ENCODE results near the gene SLC29A3. TPM values are rescaled to one million over a fixed set of nuclear protein-coding genes. Genes with fewer than 3 reads are reported as not detected.

Gene SLC29A3
- total RNA-seq, 1 donor, result 2.5 TPM

DNA sequence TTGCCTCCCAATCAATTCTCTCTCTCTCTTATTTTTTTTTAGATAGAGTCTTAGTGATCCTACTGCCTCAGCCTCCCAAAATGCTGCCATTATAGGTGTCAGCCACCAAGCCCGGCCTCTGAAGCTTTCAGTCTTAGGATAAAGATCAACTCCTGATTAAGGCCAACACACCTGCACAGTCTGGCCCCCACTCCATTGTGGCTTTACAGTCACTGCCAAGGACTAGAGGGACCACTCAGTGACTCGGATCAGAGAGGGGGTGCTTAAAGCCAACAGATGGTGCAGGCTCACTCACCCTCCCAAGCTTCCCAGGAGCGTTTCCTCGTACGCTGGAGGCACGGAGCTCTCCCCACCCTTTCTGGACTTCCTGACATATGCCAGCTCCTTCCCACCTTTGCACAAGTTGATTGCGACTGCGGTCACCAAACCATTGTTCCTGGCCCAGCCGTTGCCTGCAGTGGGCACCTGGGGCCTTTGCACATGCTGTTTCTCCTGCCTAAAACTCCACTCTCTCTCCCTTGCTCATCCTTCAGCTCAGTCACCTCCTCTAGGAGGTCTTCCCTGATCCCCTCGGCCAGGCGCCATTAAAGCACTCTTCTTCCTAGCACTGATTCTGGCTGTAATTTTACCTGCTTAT, 76.0 kb downstream of the SLC29A3 start:
- Histone ChIP-seq H3K36me3 (ENCODE audit: insufficient read depth, low read length) (no peaks in the 10 kb centered on the region), H2AFZ (ENCODE audit: low read length) (no peak overlapping the region)

DNA sequence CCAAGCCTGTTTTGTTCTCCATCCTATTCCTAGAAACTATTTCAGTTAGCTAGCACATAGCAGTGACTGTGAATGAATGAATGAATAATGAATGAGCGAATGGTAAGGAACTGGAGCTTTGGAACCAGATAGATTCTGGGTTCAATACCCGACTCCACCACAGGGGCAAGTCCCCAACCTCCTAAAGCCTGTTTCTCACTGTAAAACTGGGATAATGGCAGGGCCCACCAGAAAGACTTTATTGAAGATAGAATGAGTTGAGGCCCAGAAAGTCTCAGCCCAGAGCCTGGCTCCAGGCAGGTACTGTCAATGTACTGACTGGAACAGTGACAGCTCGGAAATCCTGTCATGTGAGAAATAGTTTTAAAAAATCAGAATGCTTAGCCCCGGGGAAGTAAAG, 76.6 kb downstream of the SLC29A3 start:
- Histone ChIP-seq H3K79me2 (ENCODE audit: insufficient read depth, low read length) (no peaks in the 10 kb centered on the region), H3K27me3 (ENCODE audit: insufficient read depth, low read length) (peaks cover 79% of the 10 kb centered on the region), H3K4me1 (ENCODE audit: insufficient read depth, low read length) (no peaks in the 10 kb centered on the region), H2AFZ (ENCODE audit: low read length) (no peak overlapping the region), H3K4me3 (ENCODE audit: insufficient read depth, low read length) (no peak overlapping the region), H3K4me2 (ENCODE audit: insufficient read depth, low read length) (no peak overlapping the region), H4K20me1 (ENCODE audit: insufficient read depth, low read length) (no peaks in the 10 kb centered on the region), H3K27ac (ENCODE audit: low read depth, low read length) (no peak overlapping the region), H3K36me3 (ENCODE audit: insufficient read depth, low read length) (no peaks in the 10 kb centered on the region), H3K9me3 (ENCODE audit: low read depth, low read length) (no peaks in the 10 kb centered on the region)
- peak; percentile 11 for TF ChIP-seq CTCF (IDR thresholded peaks at IDR 0.05; ENCODE audit: extremely low read depth, low read depth, low read length)
- no peak for DNase-seq (ENCODE audit: insufficient read length, low spot score, missing footprints)

More for the DNA sequence above, 76.0 kb downstream of the SLC29A3 start:
- Histone ChIP-seq H4K20me1 (ENCODE audit: insufficient read depth, low read length) (no peaks in the 10 kb centered on the region), H3K27me3 (ENCODE audit: insufficient read depth, low read length) (peaks cover 81% of the 10 kb centered on the region), H3K9me3 (ENCODE audit: low read depth, low read length) (no peaks in the 10 kb centered on the region), H3K79me2 (ENCODE audit: insufficient read depth, low read length) (no peaks in the 10 kb centered on the region), H3K27ac (ENCODE audit: low read depth, low read length) (no peak overlapping the region), H3K4me2 (ENCODE audit: insufficient read depth, low read length) (no peak overlapping the region), H3K4me3 (ENCODE audit: insufficient read depth, low read length) (no peak overlapping the region), H3K4me1 (ENCODE audit: insufficient read depth, low read length) (no peaks in the 10 kb centered on the region)
- no peak for DNase-seq (ENCODE audit: insufficient read length, low spot score, missing footprints)
- TF ChIP-seq CTCF (IDR thresholded peaks at IDR 0.05; ENCODE audit: extremely low read depth, low read depth, low read length), result no peak

DNA sequence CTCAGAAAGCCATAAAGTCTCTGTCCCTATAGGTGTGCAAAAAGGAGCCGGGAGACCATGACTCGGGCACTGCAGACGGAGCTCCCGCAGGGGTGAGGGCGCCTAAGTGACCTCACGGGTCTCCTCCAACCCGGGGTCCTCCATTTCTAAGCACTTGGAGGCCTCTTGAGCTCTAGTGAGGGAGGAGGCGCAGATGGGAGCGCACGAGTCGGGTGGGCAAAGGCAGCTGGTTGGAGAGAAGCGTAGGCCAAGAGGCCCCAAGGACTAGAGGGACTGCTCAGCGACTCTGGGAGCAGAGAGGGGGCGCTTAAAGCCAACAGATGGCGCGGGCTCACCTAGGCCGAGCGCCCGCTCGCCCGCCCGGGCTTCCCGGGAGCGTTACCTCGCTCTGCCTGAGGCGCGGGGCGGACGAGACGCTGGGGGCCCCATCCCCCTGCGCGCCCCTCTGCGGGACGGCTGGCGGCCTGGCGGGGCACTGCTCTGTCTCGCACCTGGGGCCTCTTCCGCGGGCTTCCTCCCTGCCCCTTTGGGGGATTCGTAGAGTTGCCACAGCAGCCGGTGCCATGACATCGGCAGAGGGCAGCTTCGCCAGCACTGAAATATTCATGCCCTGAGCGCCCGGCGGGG, 77.1 kb downstream of the SLC29A3 start:
- no peaks in the 10 kb centered on the region for H3K79me2 ChIP-seq (ENCODE audit: insufficient read depth, low read length)
- no peak for TF ChIP-seq CTCF (IDR thresholded peaks at IDR 0.05; ENCODE audit: extremely low read depth, low read depth, low read length)
- DNase-seq (ENCODE audit: insufficient read length, low spot score, missing footprints), result no peak
- no peak overlapping the region for H3K27ac ChIP-seq (ENCODE audit: low read depth, low read length)
- H3K27me3 ChIP-seq (ENCODE audit: insufficient read depth, low read length), result peaks cover 75% of the 10 kb centered on the region
- H2AFZ ChIP-seq (ENCODE audit: low read length), result no peak overlapping the region
- no peaks in the 10 kb centered on the region for H4K20me1 ChIP-seq (ENCODE audit: insufficient read depth, low read length)
- H3K4me1 ChIP-seq (ENCODE audit: insufficient read depth, low read length), result no peaks in the 10 kb centered on the region
- H3K9me3 ChIP-seq (ENCODE audit: low read depth, low read length), result no peaks in the 10 kb centered on the region
- H3K4me3 ChIP-seq (ENCODE audit: insufficient read depth, low read length), result no peak overlapping the region
- no peak overlapping the region for H3K4me2 ChIP-seq (ENCODE audit: insufficient read depth, low read length)
- no peaks in the 10 kb centered on the region for H3K36me3 ChIP-seq (ENCODE audit: insufficient read depth, low read length)

GRCh38 chr10:71396711-71397295, 77.7 kb downstream of the SLC29A3 start, which contains the start of gene CDH23:
TSS of gene CDH23 (plus strand) at chr10:71396920. CDS start at chr10:71439832, 42,912 bp downstream.
- Histone ChIP-seq H3K4me3 (ENCODE audit: insufficient read depth, low read length) (no peak within 1 kb of the TSS), H3K27me3 (ENCODE audit: insufficient read depth, low read length) (peaks cover 72% of the 10 kb centered on the region), H3K27ac (ENCODE audit: low read depth, low read length) (no peak within 1 kb of the TSS), H3K4me2 (ENCODE audit: insufficient read depth, low read length) (no peak within 1 kb of the TSS), H3K79me2 (ENCODE audit: insufficient read depth, low read length) (no peaks in the 10 kb centered on the region), H3K4me1 (ENCODE audit: insufficient read depth, low read length) (no peaks in the 10 kb centered on the region), H3K9me3 (ENCODE audit: low read depth, low read length) (no peaks in the 10 kb centered on the region), H2AFZ (ENCODE audit: low read length) (no peak within 1 kb of the TSS), H4K20me1 (ENCODE audit: insufficient read depth, low read length) (no peaks in the 10 kb centered on the region), H3K36me3 (ENCODE audit: insufficient read depth, low read length) (no peaks in the 10 kb centered on the region)
- peak; percentile 83 for DNase-seq (ENCODE audit: insufficient read length, low spot score, missing footprints)
- TF ChIP-seq CTCF (IDR thresholded peaks at IDR 0.05; ENCODE audit: extremely low read depth, low read depth, low read length), result no peak
